ENCODE results near the gene CDK11A. TPM values are rescaled to one million over a fixed set of nuclear protein-coding genes. Genes with fewer than 3 reads are reported as not detected.

Gene CDK11A
- total and polyA plus RNA-seq, 2 donors (not counting 3 experiments of a cell fraction or from before 2014, with no cell fraction given), result 30.7 to 50.4 TPM

DNA sequence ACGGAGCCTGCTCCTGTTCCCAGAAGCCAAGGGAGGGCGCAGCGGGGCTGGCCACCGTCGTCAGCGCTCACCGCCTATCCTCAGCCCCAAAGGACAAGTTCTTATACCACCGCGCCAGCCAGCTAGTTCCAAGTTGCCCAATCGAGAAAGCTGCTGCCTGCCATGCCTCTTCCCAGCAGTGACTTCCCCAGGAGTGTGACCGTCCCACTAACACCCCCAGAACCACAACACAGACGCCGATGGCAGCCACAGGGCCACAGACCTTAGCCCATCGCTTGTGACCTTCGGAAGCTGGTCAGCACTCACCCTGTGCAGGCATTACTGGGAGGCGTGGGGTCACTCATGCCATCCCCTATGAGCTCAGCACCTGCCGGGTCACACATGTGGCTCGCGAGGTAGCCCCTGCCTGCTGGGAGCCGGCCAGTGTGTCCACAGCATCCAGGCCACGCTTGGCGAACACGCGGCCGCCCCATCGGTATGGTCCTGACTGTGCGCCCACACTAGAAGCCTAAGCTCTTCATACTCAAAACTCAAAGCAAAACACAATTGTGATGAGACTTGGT lies 34.0 kb upstream of the CDK11A start:
- H4K20me1 ChIP-seq (replicated peaks; ENCODE audit: control insufficient read depth, extremely low read depth, insufficient read depth, low read length), result no peaks in the 10 kb centered on the region
- peaks cover 4 to 47% of the 10 kb centered on the region in 2 experiments for H3K36me3 ChIP-seq (ENCODE audit: control insufficient read depth in 2 of 2, extremely low read depth in 1 of 2, insufficient read depth in 2 of 2, low read length in 2 of 2)
- no peak for FAIRE-seq
- ChIA-PET POLR2A (no interaction called here), CTCF (interaction anchor here (1.5 to 1.8 kb wide), 2 partner anchors 11 to 148 kb away, joined by 4 to 5 read pairs; no protein-coding TSS in a partner anchor)
- H3K4me2 ChIP-seq (ENCODE audit: insufficient read depth, low read length), result no peak overlapping the region
- H3K27me3 ChIP-seq (ENCODE audit: control insufficient read depth in 2 of 2, insufficient read depth in 2 of 2, low read length in 2 of 2), result no peaks in the 10 kb centered on the region
- intact Hi-C loops (cut with micrococcal nuclease), result no loop called here
- TF ChIP-seq, protein P1, sequence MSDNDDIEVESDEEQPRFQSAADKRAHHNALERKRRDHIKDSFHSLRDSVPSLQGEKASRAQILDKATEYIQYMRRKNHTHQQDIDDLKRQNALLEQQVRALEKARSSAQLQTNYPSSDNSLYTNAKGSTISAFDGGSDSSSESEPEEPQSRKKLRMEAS (IDR thresholded peaks at IDR 0.05; ENCODE audit: insufficient read depth, insufficient read length), result no peak
- no peak for TF ChIP-seq POLR2AphosphoS5 (IDR thresholded peaks at IDR 0.05; ENCODE audit: insufficient read depth, low read depth, low read length)
- no peak for TF ChIP-seq MYC (IDR thresholded peaks at IDR 0.05; ENCODE audit: low read depth, low read length)
- no peak for TF ChIP-seq JUN (IDR thresholded peaks at IDR 0.05; ENCODE audit: borderline replicate concordance, insufficient read depth, insufficient read length, low read depth)
- no peak for TF ChIP-seq FOS (IDR thresholded peaks at IDR 0.05; ENCODE audit: borderline replicate concordance, insufficient read depth, low read length)
- TF ChIP-seq EZH2 (IDR thresholded peaks at IDR 0.05; ENCODE audit: borderline replicate concordance, low read depth, low read length, severe bottlenecking), result no peak
- no peak for TF ChIP-seq GATA2 (IDR thresholded peaks at IDR 0.05; ENCODE audit: insufficient read depth, insufficient read length, low read depth, low read length)
- TF ChIP-seq, protein P2, sequence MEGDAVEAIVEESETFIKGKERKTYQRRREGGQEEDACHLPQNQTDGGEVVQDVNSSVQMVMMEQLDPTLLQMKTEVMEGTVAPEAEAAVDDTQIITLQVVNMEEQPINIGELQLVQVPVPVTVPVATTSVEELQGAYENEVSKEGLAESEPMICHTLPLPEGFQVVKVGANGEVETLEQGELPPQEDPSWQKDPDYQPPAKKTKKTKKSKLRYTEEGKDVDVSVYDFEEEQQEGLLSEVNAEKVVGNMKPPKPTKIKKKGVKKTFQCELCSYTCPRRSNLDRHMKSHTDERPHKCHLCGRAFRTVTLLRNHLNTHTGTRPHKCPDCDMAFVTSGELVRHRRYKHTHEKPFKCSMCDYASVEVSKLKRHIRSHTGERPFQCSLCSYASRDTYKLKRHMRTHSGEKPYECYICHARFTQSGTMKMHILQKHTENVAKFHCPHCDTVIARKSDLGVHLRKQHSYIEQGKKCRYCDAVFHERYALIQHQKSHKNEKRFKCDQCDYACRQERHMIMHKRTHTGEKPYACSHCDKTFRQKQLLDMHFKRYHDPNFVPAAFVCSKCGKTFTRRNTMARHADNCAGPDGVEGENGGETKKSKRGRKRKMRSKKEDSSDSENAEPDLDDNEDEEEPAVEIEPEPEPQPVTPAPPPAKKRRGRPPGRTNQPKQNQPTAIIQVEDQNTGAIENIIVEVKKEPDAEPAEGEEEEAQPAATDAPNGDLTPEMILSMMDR (IDR thresholded peaks at IDR 0.05; ENCODE audit: extremely low read depth in 1 of 2, insufficient read depth in 1 of 2, low read depth in 1 of 2, low read length in 2 of 2), result no peak
- no peak for TF ChIP-seq POLR2A (IDR thresholded peaks at IDR 0.05; ENCODE audit: low read depth, low read length)
- no peak overlapping the region for H3K4me3 ChIP-seq (replicated peaks in 1 of 3; ENCODE audit: insufficient read depth in 1 of 3, low read depth in 1 of 3, low read length in 3 of 3)
- DNase-seq (ENCODE audit: low read depth, low spot score), result no peak
- H3K9me1 ChIP-seq (replicated peaks; ENCODE audit: control insufficient read depth, extremely low read depth, insufficient read depth, low read length), result no peaks in the 10 kb centered on the region
- peaks cover 8% of the 10 kb centered on the region for H3K79me2 ChIP-seq (ENCODE audit: control insufficient read depth, insufficient read depth, low read length)
- H3K9me3 ChIP-seq (replicated peaks; ENCODE audit: control insufficient read depth, insufficient read depth, low read length), result no peaks in the 10 kb centered on the region
- no peak overlapping the region for H3K27ac ChIP-seq (ENCODE audit: insufficient read depth, low read depth, low read length)
- no peaks in the 10 kb centered on the region for H3K4me1 ChIP-seq (ENCODE audit: control insufficient read depth, extremely low read depth, insufficient read depth, low read length)
- dilution Hi-C loops (cut with MboI; ENCODE audit: extremely low pct_ligation_motif_present, low sequenced_read_pairs), result no loop called here
- BruUV-seq (replicated peaks), result no TSS peak
- H2AFZ ChIP-seq (ENCODE audit: low read depth, low read length), result no peak overlapping the region
- H3K9ac ChIP-seq (replicated peaks; ENCODE audit: extremely low read depth, insufficient read depth, low read length), result no peak overlapping the region

Data from endothelial cell of umbilical vein (primary cell).